GM21723 (cell line): ENCODE measurements around the gene TSPEAR.

Experiments
- ATAC-seq: cut with Tn5 transposase; IDR thresholded peaks from one replicate; pipeline ENCODE4 v1.9.1; 2021; ENCODE audit warnings: mild to moderate bottlenecking, moderate library complexity; ENCODE audit not compliant: unreplicated experiment

The TSPEAR gene

GRCh38 chr21:44496564-44497550 is 214.5 kb downstream of the TSPEAR start:
- no peak for ATAC-seq

- ATAC-seq: no peak
Observed at GRCh38 chr21:44495611-44496563, 215.5 kb downstream of the TSPEAR start.

DNA sequence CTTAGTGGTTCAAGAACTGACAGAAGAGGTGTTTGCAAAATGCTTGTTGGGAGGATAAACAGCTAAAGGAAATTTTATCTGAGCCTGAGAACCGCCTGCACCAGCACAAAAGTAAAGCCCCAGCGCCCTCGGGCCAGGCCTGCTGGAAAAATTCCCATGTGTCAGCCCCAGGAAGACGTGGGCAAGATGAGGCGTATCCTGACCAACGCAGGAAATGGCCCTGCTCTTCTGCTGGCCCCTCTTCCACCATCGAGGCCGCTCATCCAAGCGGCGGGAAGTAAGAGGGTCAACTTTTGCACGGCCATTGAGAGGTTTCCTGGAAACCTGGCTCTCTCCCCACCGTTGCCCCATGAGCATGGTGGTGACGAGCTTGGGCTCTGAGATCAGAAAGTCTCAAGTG is 216.4 kb downstream of the TSPEAR start:
- no peak for ATAC-seq

DNA sequence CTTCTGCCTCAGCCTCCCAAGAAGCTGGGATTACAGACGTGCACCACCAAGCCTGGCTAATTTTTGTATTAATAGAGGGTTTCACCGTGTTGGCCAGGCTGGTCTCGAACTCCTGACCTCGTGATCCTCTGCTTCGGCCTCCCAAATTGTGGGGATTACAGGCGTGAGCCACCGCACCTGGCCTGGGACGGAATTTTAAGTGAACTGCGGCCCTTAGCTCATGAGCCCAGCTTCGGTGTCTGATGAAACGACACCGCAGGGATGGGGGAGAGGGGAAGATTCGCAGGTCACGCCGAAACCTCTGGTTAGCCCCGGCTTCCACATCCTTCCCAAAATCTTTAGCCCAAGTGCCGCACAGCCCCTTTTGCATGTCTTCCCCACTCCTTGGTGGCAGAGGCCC is 217.0 kb downstream of the TSPEAR start:
- no peak for ATAC-seq

GRCh38 chr21:44492567-44493385 is 218.6 kb downstream of the TSPEAR start:
- no peak for ATAC-seq

DNA sequence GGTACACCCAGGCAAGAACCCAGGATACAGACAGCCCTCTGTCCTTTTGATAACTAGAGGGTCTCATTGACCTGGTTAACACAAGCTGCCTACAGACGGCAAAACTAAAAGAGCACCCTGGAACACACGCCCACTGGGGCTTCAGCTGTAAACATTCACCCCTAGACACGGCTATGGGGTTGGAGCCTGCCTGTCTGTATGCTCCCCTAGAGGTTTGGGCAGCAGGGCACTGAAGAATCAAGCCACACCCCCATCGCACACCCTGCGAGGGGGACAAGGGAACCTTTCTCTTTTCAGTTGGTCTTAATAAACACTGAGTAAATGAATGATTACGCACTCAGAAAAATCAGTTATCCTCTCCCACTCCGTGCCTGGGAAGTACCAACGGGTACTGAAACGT is 220.6 kb downstream of the TSPEAR start:
- ATAC-seq: no peak

- no peak for ATAC-seq
Observed at GRCh38 chr21:44490405-44490804, 221.0 kb downstream of the TSPEAR start.

DNA sequence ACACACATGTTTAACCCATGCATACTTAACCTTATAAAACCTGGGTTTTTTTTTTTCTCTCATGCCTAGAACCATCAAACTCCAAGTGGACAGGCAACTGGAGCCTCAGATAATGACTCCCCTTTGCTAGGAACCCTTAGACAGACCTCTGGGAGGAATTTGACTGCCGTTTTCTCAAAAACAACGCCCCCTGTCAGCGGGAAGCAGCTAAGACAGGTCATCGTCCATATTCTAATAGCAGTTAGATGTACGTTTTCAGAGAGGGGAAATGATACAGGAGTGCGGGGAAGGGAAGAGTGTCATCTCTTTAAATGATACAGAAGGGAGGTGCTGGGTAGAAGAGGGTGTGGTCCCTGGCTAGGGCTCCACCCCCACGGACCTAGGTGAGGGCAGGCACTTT is 221.4 kb downstream of the TSPEAR start:
- no peak for ATAC-seq

- ATAC-seq: no peak
Observed at GRCh38 chr21:44487831-44488230, 223.5 kb downstream of the TSPEAR start.

- no peak for ATAC-seq
Observed at GRCh38 chr21:44486302-44486701, 225.1 kb downstream of the TSPEAR start.

DNA sequence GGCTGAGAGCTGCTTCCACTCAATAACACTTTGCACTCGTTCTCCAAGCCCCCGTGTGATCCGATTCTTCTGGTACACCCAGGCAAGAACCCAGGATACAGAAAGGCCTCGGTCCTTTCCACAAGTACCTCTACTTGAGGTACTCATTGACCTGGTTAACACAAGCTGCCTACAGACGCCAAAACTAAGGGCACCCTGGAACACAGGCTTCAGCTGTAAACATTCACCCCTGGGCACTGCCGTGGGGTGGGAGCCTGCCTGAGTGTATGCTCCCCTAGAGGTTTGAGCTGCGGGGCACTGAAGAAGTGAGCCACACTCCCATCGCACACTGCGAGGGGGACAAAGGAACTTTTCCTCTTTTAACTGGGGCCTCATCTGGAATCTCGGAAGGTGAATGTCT is 225.6 kb downstream of the TSPEAR start:
- ATAC-seq: no peak

GRCh38 chr21:44485254-44485793 is 226.0 kb downstream of the TSPEAR start:
- ATAC-seq: no peak

GRCh38 chr21:44484498-44485253 is 226.7 kb downstream of the TSPEAR start:
- ATAC-seq: no peak

DNA sequence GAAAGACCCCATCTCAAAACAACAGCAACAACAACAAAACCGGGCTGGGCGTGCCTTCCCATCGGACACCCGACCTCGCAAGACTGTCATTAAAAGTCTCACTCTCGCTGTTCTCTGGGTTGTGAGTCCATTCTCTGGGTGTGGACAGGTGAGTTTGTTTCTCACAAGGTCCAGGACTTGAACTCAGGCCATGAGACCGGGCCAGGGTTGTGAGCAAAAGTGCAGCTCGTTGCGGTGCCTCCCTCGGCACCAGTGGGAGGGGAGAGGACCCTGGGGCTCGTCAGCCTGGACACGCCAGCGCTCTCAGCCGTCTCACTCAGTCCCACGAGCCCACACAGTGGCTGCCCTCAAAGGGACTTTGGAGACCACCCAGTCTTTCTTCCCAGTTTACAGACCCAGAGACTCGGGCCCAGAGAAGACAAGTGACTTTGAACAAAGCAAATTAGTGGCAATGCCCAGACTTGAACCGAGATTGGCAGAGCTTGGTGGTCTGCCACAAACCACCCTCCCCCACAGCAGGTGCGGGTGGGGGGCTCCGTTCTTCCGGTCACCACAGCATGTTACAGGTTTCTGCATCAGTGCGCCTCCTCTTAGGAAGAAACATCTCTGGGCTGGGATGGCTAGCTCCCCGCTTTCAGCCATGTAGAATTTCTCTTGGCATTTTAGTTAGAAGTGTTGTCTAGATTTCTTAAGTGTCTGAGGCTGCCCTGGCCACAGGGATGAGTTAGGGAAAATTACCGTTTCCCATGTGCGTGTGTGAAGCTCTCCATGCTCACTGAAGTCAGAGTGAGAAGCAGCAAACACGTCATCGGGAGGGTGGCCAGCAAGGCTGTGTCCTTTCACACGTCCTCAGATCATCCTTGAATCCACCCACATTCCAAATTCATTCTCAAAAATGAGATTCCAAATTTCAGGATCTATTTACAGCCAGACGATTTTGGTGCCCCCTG is 227.8 kb downstream of the TSPEAR start:
- no peak for ATAC-seq

DNA sequence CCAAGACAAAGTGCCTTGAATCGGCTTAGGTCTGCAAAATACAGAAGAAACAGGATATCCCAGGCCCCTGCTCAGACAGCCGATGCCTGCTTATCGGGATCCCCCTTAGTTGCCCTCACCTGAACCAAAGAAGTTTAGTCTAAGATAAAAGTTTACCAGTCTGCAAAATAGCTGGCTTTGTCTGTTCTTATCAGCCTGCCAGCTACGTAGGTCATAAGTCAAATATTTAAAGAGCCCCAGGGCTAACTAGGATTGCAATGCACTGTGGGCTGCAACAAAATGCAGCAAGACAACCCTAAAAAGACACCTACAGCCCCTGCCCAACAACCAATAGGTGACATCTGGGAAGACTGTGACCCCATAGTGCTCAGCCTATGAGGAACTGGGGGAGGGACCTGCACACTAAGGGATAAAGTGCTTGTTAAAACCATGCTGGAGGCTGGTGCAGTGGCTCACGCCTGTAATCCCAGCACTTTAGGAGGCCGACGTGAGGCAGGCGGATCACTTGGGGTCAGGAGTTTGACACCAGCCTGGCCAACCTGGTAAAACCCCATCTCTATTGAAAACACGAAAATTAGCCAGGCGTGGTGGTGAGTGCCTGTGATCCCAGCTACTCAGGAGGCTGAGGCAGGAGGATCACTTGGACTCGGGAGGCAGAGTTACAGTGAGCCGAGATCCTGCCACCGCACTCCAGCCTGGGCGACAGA is 228.6 kb downstream of the TSPEAR start:
- ATAC-seq: no peak

DNA sequence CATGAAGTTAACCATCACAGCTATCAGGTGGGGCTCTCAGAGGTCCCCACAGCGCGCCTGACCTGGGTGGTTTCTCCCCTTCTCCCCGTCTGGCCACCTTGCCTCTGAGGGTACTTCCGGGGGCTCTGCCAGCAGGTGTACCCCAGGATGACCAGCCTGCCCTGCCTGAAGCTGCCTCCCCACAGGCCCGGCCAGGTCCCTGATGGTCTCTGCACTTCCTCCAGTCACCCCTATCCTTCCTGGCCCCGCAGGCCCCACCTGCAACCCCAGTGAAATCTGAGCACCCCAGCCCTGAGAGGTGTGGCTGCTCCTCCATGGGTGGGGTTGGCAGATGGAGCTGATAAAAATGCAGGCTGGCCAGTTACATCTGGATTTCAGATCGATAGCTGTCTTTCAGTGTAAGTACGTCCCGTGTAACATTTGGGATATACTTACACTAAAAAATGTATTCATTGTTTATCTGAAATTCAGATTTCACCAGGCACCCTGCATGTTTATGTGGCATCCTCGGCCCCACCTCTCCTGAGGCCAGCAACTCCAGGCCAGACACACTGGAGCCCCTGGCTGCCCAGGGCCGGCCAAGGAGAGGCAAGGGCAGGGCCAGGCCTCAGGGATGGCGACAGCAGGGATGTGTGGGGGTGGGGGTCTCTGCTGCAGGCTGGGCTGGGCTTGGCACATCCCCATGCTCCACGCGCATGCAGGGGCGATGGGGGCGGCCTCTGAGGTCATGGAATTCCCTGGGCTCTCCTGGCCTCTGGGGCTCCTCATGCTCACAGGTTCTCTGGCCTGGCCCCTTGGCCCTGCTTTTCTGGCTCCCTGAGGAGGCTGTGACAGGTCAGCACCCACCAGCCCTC is 230.9 kb downstream of the TSPEAR start:
- ATAC-seq: no peak
